Measurements from ENCODE around the gene REC8. TPM values are rescaled to one million over a fixed set of nuclear protein-coding genes. Genes with fewer than 3 reads are reported as not detected.

The REC8 gene
- total and polyA plus RNA-seq, 2 of the 13 experiments (the other 11 are each of a cell fraction or from before 2014, with no cell fraction given): 3.4 to 14.7 TPM

GRCh38 chr14:24160850-24161804, 10.8 kb upstream of the REC8 start, which contains the start of gene IRF9 (continued):
- TF ChIP-seq ZFP90 (CRISPR knock-in tag; IDR thresholded peaks at IDR 0.05; ENCODE audit: borderline replicate concordance): peak; percentile 97; the same call in 1 of the 2 replicates
- TF ChIP-seq RBAK (CRISPR knock-in tag; IDR thresholded peaks at IDR 0.05): peak; percentile 72; the same call in 1 of the 2 replicates
- TF ChIP-seq ZNF652 (CRISPR knock-in tag; IDR thresholded peaks at IDR 0.05; ENCODE audit: borderline replicate concordance, low read depth): peak; percentile 83
- TF ChIP-seq KDM6A (CRISPR knock-in tag; IDR thresholded peaks at IDR 0.05; ENCODE audit: low read depth): peak; percentile 81
- TF ChIP-seq ZNF687 (CRISPR knock-in tag; IDR thresholded peaks at IDR 0.05): peak; percentile 99
- peak; percentile 85 for TF ChIP-seq ZHX2 (IDR thresholded peaks at IDR 0.05; ENCODE audit: low read depth)
- no peak for TF ChIP-seq ZHX2 (CRISPR knock-in tag; IDR thresholded peaks at IDR 0.05; ENCODE audit: borderline replicate concordance)
- peak; percentile 98; the same call in 1 of the 2 replicates for TF ChIP-seq GLI4 (CRISPR knock-in tag; IDR thresholded peaks at IDR 0.05; ENCODE audit: borderline replicate concordance)
- TF ChIP-seq TIGD3 (CRISPR knock-in tag; IDR thresholded peaks at IDR 0.05; ENCODE audit: borderline replicate concordance): peak; percentile 80; the same call in 1 of the 2 replicates
- TF ChIP-seq FUBP1 (CRISPR knock-in tag; IDR thresholded peaks at IDR 0.05; ENCODE audit: borderline replicate concordance): no peak; the same call in 1 of the 2 replicates
- TF ChIP-seq ZNF724P (CRISPR knock-in tag; IDR thresholded peaks at IDR 0.05; ENCODE audit: borderline replicate concordance): peak; percentile 69
- TF ChIP-seq PLRG1 (conservative IDR thresholded peaks at IDR 0.05): no peak
- TF ChIP-seq ZNF451 (CRISPR knock-in tag; IDR thresholded peaks at IDR 0.05): peak; percentile 99; the same call in 1 of the 2 replicates
- no peak; the same call in 1 of the 2 replicates for TF ChIP-seq PAWR (CRISPR knock-in tag; IDR thresholded peaks at IDR 0.05; ENCODE audit: borderline replicate concordance)

Measured in HepG2 (cell line).